SK-N-SH (cell line): ENCODE data around the gene FAM118A. TPM values are rescaled to one million over a fixed set of nuclear protein-coding genes. Genes with fewer than 3 reads are reported as not detected.

Experiments used
- CTCF ChIA-PET: fragments of 300-600, 350-600 bp; formaldehyde crosslinking; extraction: SDS; loops from one replicate; lab custom pipeline; 2021; lab: Yijun Ruan, JAX
- POLR2A ChIA-PET: fragments of 350-600 bp; sonication (Branson Sonifier 250); formaldehyde crosslinking; extraction: SDS; loops from one replicate; lab custom pipeline; 2020; ENCODE audit warnings: antibody characterized with exemption, inconsistent platforms; lab: Yijun Ruan, JAX
- DNase-seq: peaks from one replicate; pipeline ENCODE4 v3.0.0; 2012
- H2AFZ ChIP-seq: fragments of 200-600 bp; sonication (generic); 2 replicates; pipeline ENCODE4 v1.8.1; 2016; ENCODE audit warnings: antibody characterized with exemption, mild to moderate bottlenecking, low read depth
- H3F3A ChIP-seq: fragments of 200-600 bp; sonication (generic); replicated peaks from 2 replicates; pipeline ENCODE3; 2016; ENCODE audit warnings: antibody characterized with exemption, mild to moderate bottlenecking; ENCODE audit not compliant: insufficient read depth
- H3K27ac ChIP-seq, 2 experiments: fragments of 200-500 bp in 1 of 2; fragments of 200-600 bp in 1 of 2; sonication (Bioruptor generic) in 1 of 2; sonication (generic), shearing (Covaris generic) in 1 of 2; 2 replicates each; pipeline versions ENCODE4 v1.5.1 to v1.6.1; 2014 to 2016; ENCODE audit warnings: low read depth in 2 of 2, inconsistent platforms in 1 of 2, low read length in 1 of 2, mild to moderate bottlenecking in 1 of 2, mixed read lengths in 1 of 2
- H3K27me3 ChIP-seq: fragments of 200-600 bp; sonication (generic), shearing (Covaris generic); 2 replicates; pipeline ENCODE4 v1.6.1; 2016; ENCODE audit warnings: mixed run types; ENCODE audit not compliant: insufficient read depth
- H3K36me3 ChIP-seq, 2 experiments: fragments of 200-500 bp in 1 of 2; fragments of 200-600 bp in 1 of 2; sonication (Bioruptor generic) in 1 of 2; sonication (generic) in 1 of 2; replicated peaks in 1 of 2; 2 replicates each; pipeline versions ENCODE3 to v1.5.1; 2014 to 2016; ENCODE audit warnings: low read length in 1 of 2, mild to moderate bottlenecking in 1 of 2; ENCODE audit not compliant: insufficient read depth in 2 of 2, control insufficient read depth in 1 of 2
- H3K4me1 ChIP-seq, 2 experiments: fragments of 200-500 bp in 1 of 2; fragments of 200-600 bp in 1 of 2; sonication (Bioruptor generic) in 1 of 2; sonication (generic), shearing (Covaris generic) in 1 of 2; 2 replicates each; pipeline versions ENCODE4 v1.5.1 to v1.6.1; 2014 to 2016; ENCODE audit warnings: low read depth in 1 of 2, low read length in 1 of 2, mixed run types in 1 of 2; ENCODE audit not compliant: insufficient read depth in 2 of 2, control insufficient read depth in 1 of 2
- H3K4me2 ChIP-seq: fragments of 200-600 bp; sonication (generic), shearing (Covaris generic); 2 replicates; pipeline ENCODE4 v1.6.1; 2017; ENCODE audit warnings: mixed run types
- H3K4me3 ChIP-seq, 2 experiments: fragments of 200-500 bp in 1 of 2; fragments of 200-600 bp in 1 of 2; sonication (Bioruptor generic) in 1 of 2; sonication (generic), shearing (Covaris generic) in 1 of 2; 2 replicates each; pipeline versions ENCODE4 v1.5.1 to v1.8.1; 2014 to 2016; ENCODE audit warnings: low read depth in 2 of 2, inconsistent platforms in 1 of 2, low read length in 1 of 2, mild to moderate bottlenecking in 1 of 2, mixed read lengths in 1 of 2, moderate library complexity in 1 of 2
- H3K79me2 ChIP-seq: fragments of 200-600 bp; sonication (generic); 2 replicates; pipeline ENCODE4 v1.8.1; 2017; ENCODE audit warnings: mild to moderate bottlenecking; ENCODE audit not compliant: insufficient read depth
- H3K9ac ChIP-seq: fragments of 200-600 bp; sonication (generic); 2 replicates; pipeline ENCODE4 v1.6.1; 2017; ENCODE audit warnings: mixed run types
- H3K9me2 ChIP-seq: fragments of 200-600 bp; sonication (generic); 2 replicates; pipeline ENCODE4 v1.6.1; 2017; ENCODE audit warnings: mixed run types
- H3K9me3 ChIP-seq: fragments of 200-600 bp; sonication (generic); 2 replicates; pipeline ENCODE4 v1.6.1; 2017; ENCODE audit warnings: mixed run types, mild to moderate bottlenecking, moderate library complexity
- H4K20me1 ChIP-seq: fragments of 200-600 bp; sonication (generic); 2 replicates; pipeline ENCODE4 v1.6.1; 2017; ENCODE audit warnings: mild to moderate bottlenecking, mixed run types; ENCODE audit not compliant: insufficient read depth
- EP300 ChIP-seq, 2 experiments: IDR thresholded peaks; 2 replicates each; pipeline versions ENCODE4 v1.4.0 to v1.6.1; 2012; ENCODE audit warnings: borderline replicate concordance in 1 of 2, low read depth in 1 of 2, low read length in 1 of 2
- EZH2phosphoT487 ChIP-seq: fragments of 200-600 bp; sonication (generic); IDR thresholded peaks from 2 replicates; pipeline ENCODE4 v1.6.1; 2017; ENCODE audit warnings: low read depth, mixed run types, mild to moderate bottlenecking, antibody characterized with exemption, moderate library complexity, borderline replicate concordance
- GABPA ChIP-seq: IDR thresholded peaks from 2 replicates; pipeline ENCODE4 v1.4.0; 2012; ENCODE audit warnings: low read depth, mild to moderate bottlenecking
- JUND ChIP-seq: IDR thresholded peaks from 2 replicates; pipeline ENCODE4 v1.4.0; 2012
- MEF2A ChIP-seq: IDR thresholded peaks from 2 replicates; pipeline ENCODE4 v1.4.0; 2012; ENCODE audit warnings: low read depth, borderline replicate concordance
- NFIC ChIP-seq: IDR thresholded peaks from 2 replicates; pipeline ENCODE4 v1.4.0; 2012; ENCODE audit warnings: borderline replicate concordance
- NRF1 ChIP-seq: IDR thresholded peaks from 2 replicates; pipeline ENCODE4 v1.6.1; 2012; ENCODE audit warnings: low read depth, mild to moderate bottlenecking, low read length
- RAD21 ChIP-seq: IDR thresholded peaks from 2 replicates; pipeline ENCODE4 v1.6.1; 2012; ENCODE audit warnings: mild to moderate bottlenecking, low read length
- RCOR1 ChIP-seq: fragments of 150-350 bp; IDR thresholded peaks from 2 replicates; pipeline ENCODE4 v1.6.1; 2017; ENCODE audit warnings: antibody characterized with exemption, low read length
- RFX5 ChIP-seq: IDR thresholded peaks from 2 replicates; pipeline ENCODE4 v1.6.1; 2012; ENCODE audit warnings: mild to moderate bottlenecking, improper control_type of control experiment, low read length
- TAF1 ChIP-seq: IDR thresholded peaks from 2 replicates; pipeline ENCODE4 v1.6.1; 2012; ENCODE audit warnings: low read depth, mild to moderate bottlenecking, low read length, moderate library complexity, borderline replicate concordance
- WGBS: methylation state at CpG from one replicate; pipeline ENCODE4 v1.1.6; 2017; ENCODE audit warnings: low lambda C conversion rate; 5-methylcytosine and 5-hydroxymethylcytosine counted together
- polyA plus RNA-seq, 3 experiments: library from polyadenylated mRNA; depleted of rRNA; stranded (reverse); fragments of >200 nt; gene quantifications; 2 replicates each; pipeline ENCODE4 v1.2.3, GENCODE V29; 2012
- TF ChIP-seq, protein P1 (sequence below): IDR thresholded peaks from 2 replicates; pipeline ENCODE4 v1.4.0; 2012; ENCODE audit warnings: low read depth, borderline replicate concordance
- TF ChIP-seq, protein P2 (sequence below): IDR thresholded peaks from 2 replicates; pipeline ENCODE4 v1.4.0; 2012; ENCODE audit warnings: low read depth
- TF ChIP-seq, protein P3 (sequence below): IDR thresholded peaks from 2 replicates; pipeline ENCODE4 v1.4.0; 2012; ENCODE audit warnings: low read depth, borderline replicate concordance
- TF ChIP-seq, protein P4 (sequence below): IDR thresholded peaks from 2 replicates; pipeline ENCODE4; 2012
- TF ChIP-seq, protein P5 (sequence below): fragments of 150-350 bp; IDR thresholded peaks from 2 replicates; pipeline ENCODE4 v1.6.1; 2016; ENCODE audit warnings: mild to moderate bottlenecking, low read depth, low read length

FAM118A gene
- polyA plus RNA-seq, 1 of the 3 experiments (the other 2 are of a cell fraction): 11.3 TPM

DNA sequence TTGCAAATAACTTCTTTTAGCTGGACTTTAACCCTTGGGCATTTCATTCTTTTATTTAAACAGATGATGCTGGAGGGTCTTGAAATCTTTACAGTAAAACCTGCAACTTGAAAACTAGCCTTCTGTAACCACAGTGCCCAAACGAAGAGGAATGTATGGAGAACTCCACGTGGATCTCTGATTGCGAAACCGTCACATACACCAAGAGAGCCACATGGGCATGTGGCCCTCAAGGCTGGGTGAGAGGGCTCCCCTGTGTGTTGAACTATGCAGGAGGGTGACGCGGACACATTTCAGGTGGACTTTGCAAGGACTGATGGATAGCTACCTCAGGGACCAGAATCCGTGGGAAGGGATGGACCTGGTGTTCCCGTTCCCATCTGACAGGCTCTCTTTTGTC, 30.6 kb downstream of the FAM118A start:
- CTCF ChIA-PET: no interaction called here
- 94% methylated on average over 8 of the region's 8 CpGs for WGBS
- no peaks in the 10 kb centered on the region for H3K79me2 ChIP-seq

DNA sequence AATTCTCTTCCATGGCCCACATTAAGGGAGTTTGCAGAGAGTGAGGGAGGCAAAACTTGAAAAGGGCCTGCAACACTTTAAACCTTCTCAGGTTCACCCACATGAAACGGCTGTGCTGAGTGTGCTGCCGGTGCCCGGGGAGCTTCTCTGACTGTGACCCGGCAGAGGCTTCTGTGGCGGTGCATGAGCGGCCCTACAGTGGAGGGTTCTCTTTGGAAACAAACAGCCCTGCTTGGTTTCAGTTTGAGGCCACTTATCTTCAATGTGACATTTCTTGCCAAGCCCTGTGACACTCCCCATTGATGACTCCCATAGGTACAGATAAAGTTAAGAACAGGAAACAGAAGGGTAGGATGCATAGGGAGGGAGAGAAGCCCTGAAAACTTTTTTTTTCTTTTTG, 31.8 kb downstream of the FAM118A start:
- TF ChIP-seq TAF1 (no peak), NRF1 (no peak), RAD21 (no peak), GABPA (no peak), JUND (no peak), MEF2A (no peak), RCOR1 (no peak), NFIC (no peak), EP300 (IDR thresholded peaks at IDR 0.05; ENCODE audit: borderline replicate concordance in 1 of 2, low read depth in 1 of 2, low read length in 1 of 2) (no peak), RFX5 (no peak)
- TF ChIP-seq, protein P1, sequence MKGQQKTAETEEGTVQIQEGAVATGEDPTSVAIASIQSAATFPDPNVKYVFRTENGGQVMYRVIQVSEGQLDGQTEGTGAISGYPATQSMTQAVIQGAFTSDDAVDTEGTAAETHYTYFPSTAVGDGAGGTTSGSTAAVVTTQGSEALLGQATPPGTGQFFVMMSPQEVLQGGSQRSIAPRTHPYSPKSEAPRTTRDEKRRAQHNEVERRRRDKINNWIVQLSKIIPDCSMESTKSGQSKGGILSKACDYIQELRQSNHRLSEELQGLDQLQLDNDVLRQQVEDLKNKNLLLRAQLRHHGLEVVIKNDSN: no peak
- TF ChIP-seq, protein P2, sequence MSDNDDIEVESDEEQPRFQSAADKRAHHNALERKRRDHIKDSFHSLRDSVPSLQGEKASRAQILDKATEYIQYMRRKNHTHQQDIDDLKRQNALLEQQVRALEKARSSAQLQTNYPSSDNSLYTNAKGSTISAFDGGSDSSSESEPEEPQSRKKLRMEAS: no peak
- TF ChIP-seq, protein P3, sequence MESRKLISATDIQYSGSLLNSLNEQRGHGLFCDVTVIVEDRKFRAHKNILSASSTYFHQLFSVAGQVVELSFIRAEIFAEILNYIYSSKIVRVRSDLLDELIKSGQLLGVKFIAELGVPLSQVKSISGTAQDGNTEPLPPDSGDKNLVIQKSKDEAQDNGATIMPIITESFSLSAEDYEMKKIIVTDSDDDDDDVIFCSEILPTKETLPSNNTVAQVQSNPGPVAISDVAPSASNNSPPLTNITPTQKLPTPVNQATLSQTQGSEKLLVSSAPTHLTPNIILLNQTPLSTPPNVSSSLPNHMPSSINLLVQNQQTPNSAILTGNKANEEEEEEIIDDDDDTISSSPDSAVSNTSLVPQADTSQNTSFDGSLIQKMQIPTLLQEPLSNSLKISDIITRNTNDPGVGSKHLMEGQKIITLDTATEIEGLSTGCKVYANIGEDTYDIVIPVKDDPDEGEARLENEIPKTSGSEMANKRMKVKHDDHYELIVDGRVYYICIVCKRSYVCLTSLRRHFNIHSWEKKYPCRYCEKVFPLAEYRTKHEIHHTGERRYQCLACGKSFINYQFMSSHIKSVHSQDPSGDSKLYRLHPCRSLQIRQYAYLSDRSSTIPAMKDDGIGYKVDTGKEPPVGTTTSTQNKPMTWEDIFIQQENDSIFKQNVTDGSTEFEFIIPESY: no peak
- Histone ChIP-seq H4K20me1 (no peaks in the 10 kb centered on the region), H3K36me3 (peaks cover 15 to 37% of the 10 kb centered on the region in 2 experiments), H3K9me3 (no peaks in the 10 kb centered on the region), H3K27ac (no peak overlapping the region), H3K27me3 (no peaks in the 10 kb centered on the region), H3K4me2 (no peak overlapping the region), H3K9me2 (no peaks in the 10 kb centered on the region), H2AFZ (no peak overlapping the region), H3K9ac (no peak overlapping the region), H3K4me3 (no peak overlapping the region), H3K79me2 (no peaks in the 10 kb centered on the region), H3K4me1 (peaks cover 0 to 6% of the 10 kb centered on the region in 2 experiments; a peak in 1 of 4 replicates), H3F3A (no peaks in the 10 kb centered on the region)
- 90% methylated on average over 6 of the region's 6 CpGs for WGBS
- ChIA-PET CTCF (no interaction called here), POLR2A (no interaction called here)
- DNase-seq: no peak

More for the DNA sequence above, 30.6 kb downstream of the FAM118A start:
- TF ChIP-seq, protein P1: no peak
- no peak for TF ChIP-seq EZH2phosphoT487
- TF ChIP-seq, protein P4, sequence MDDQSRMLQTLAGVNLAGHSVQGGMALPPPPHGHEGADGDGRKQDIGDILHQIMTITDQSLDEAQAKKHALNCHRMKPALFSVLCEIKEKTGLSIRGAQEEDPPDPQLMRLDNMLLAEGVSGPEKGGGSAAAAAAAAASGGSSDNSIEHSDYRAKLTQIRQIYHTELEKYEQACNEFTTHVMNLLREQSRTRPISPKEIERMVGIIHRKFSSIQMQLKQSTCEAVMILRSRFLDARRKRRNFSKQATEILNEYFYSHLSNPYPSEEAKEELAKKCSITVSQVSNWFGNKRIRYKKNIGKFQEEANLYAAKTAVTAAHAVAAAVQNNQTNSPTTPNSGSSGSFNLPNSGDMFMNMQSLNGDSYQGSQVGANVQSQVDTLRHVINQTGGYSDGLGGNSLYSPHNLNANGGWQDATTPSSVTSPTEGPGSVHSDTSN: no peak
- TF ChIP-seq, protein P5, sequence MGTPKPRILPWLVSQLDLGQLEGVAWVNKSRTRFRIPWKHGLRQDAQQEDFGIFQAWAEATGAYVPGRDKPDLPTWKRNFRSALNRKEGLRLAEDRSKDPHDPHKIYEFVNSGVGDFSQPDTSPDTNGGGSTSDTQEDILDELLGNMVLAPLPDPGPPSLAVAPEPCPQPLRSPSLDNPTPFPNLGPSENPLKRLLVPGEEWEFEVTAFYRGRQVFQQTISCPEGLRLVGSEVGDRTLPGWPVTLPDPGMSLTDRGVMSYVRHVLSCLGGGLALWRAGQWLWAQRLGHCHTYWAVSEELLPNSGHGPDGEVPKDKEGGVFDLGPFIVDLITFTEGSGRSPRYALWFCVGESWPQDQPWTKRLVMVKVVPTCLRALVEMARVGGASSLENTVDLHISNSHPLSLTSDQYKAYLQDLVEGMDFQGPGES: no peak
- TF ChIP-seq, protein P2: no peak
- no peaks in the 10 kb centered on the region for H3K9me3 ChIP-seq
- H3K27ac ChIP-seq: no peak overlapping the region
- DNase-seq: no peak
- no peaks in the 10 kb centered on the region for H3F3A ChIP-seq
- no peak overlapping the region for H3K4me3 ChIP-seq
- H4K20me1 ChIP-seq: no peaks in the 10 kb centered on the region
- H3K9me2 ChIP-seq: no peaks in the 10 kb centered on the region
- no peak overlapping the region for H3K4me2 ChIP-seq
- H3K9ac ChIP-seq: no peak overlapping the region
- H3K27me3 ChIP-seq: no peaks in the 10 kb centered on the region
- H2AFZ ChIP-seq: no peak overlapping the region
- H3K36me3 ChIP-seq: peaks cover 15 to 49% of the 10 kb centered on the region in 2 experiments
- POLR2A ChIA-PET: no interaction called here
- peaks cover 0 to 6% of the 10 kb centered on the region in 2 experiments; a peak in 1 of 4 replicates for H3K4me1 ChIP-seq
